ENCODE data around the gene ETNK1.

Gene ETNK1

GRCh38 chr12:22624548-22624869 lies 462 bp upstream of the ETNK1 start:
- TF ChIP-seq ZFP3 (CRISPR knock-in tag; IDR thresholded peaks at IDR 0.05), result no peak
- TF ChIP-seq CREB5 (CRISPR knock-in tag; IDR thresholded peaks at IDR 0.05; ENCODE audit: low read depth), result no peak
- no peak for TF ChIP-seq SNAI2 (CRISPR knock-in tag; IDR thresholded peaks at IDR 0.05)
- no peak for TF ChIP-seq ZFP30 (CRISPR knock-in tag; IDR thresholded peaks at IDR 0.05)
- no peak for TF ChIP-seq CSDC2 (CRISPR knock-in tag; IDR thresholded peaks at IDR 0.05)
- no peak for TF ChIP-seq BACH2 (CRISPR knock-in tag; IDR thresholded peaks at IDR 0.05; ENCODE audit: borderline replicate concordance)
- TF ChIP-seq ZC3H10 (CRISPR knock-in tag; IDR thresholded peaks at IDR 0.05), result no peak
- TF ChIP-seq ISL1 (CRISPR knock-in tag; IDR thresholded peaks at IDR 0.05), result no peak
- no peak for TF ChIP-seq ZNF70 (CRISPR knock-in tag; IDR thresholded peaks at IDR 0.05)
- no peak for TF ChIP-seq PATZ1 (CRISPR knock-in tag; IDR thresholded peaks at IDR 0.05; ENCODE audit: borderline replicate concordance)
- no peak for TF ChIP-seq TCF4 (CRISPR knock-in tag; IDR thresholded peaks at IDR 0.05; ENCODE audit: borderline replicate concordance)
- TF ChIP-seq TSHZ2 (CRISPR knock-in tag; IDR thresholded peaks at IDR 0.05), result no peak
- TF ChIP-seq POU6F1 (CRISPR knock-in tag; IDR thresholded peaks at IDR 0.05; ENCODE audit: borderline replicate concordance, low read depth), result no peak
- no peak for TF ChIP-seq ZNF8 (CRISPR knock-in tag; IDR thresholded peaks at IDR 0.05)
- no peak for TF ChIP-seq PPARA (CRISPR knock-in tag; IDR thresholded peaks at IDR 0.05; ENCODE audit: borderline replicate concordance)
- no peak for TF ChIP-seq RARB (CRISPR knock-in tag; IDR thresholded peaks at IDR 0.05)
- ATAC-seq, result peak; percentile 10

- TF ChIP-seq ISL1 (CRISPR knock-in tag; IDR thresholded peaks at IDR 0.05), result no peak
- no peak for TF ChIP-seq CREB5 (CRISPR knock-in tag; IDR thresholded peaks at IDR 0.05; ENCODE audit: low read depth)
- no peak for TF ChIP-seq ZFP30 (CRISPR knock-in tag; IDR thresholded peaks at IDR 0.05)
- TF ChIP-seq SNAI2 (CRISPR knock-in tag; IDR thresholded peaks at IDR 0.05), result no peak
- no peak for TF ChIP-seq TOX (CRISPR knock-in tag; IDR thresholded peaks at IDR 0.05; ENCODE audit: borderline replicate concordance)
- no peak for TF ChIP-seq ZNF70 (CRISPR knock-in tag; IDR thresholded peaks at IDR 0.05)
- TF ChIP-seq PATZ1 (CRISPR knock-in tag; IDR thresholded peaks at IDR 0.05; ENCODE audit: borderline replicate concordance), result no peak
- TF ChIP-seq TCF4 (CRISPR knock-in tag; IDR thresholded peaks at IDR 0.05; ENCODE audit: borderline replicate concordance), result no peak
- no peak for TF ChIP-seq PPARA (CRISPR knock-in tag; IDR thresholded peaks at IDR 0.05; ENCODE audit: borderline replicate concordance)
- no peak for TF ChIP-seq CSRNP3 (CRISPR knock-in tag; IDR thresholded peaks at IDR 0.05)
- TF ChIP-seq ZNF565 (CRISPR knock-in tag; conservative IDR thresholded peaks at IDR 0.05; ENCODE audit: low read depth), result no peak
- ATAC-seq, result peak; percentile 47
Measured at GRCh38 chr12:22625762-22626294, 857 bp downstream of the ETNK1 start.
